A204.1 (cell line): ENCODE data around the gene FRMPD2.
"Not testable (repeated sequence)": the region's sequence is repeated elsewhere in the genome, so short reads cannot be mapped to it uniquely, and the experiment has no call there.

Experiments
- FAIRE-seq: peaks from 2 replicates; lab custom pipeline; 2012; peaks lifted over from hg19 to GRCh38; lab: Jason Lieb, UNC

Gene FRMPD2

GRCh38 chr10:48197236-48197899 is 77.1 kb downstream of the FRMPD2 start:
- no peak for FAIRE-seq

GRCh38 chr10:48195803-48196202 is 78.7 kb downstream of the FRMPD2 start:
- FAIRE-seq: no peak

GRCh38 chr10:48194830-48195229 is 79.7 kb downstream of the FRMPD2 start:
- no peak for FAIRE-seq

GRCh38 chr10:48193556-48193955 is 80.9 kb downstream of the FRMPD2 start:
- no peak for FAIRE-seq

- no peak for FAIRE-seq
Measured at GRCh38 chr10:48192881-48193450, 81.5 kb downstream of the FRMPD2 start.

GRCh38 chr10:48187713-48188485 is 86.6 kb downstream of the FRMPD2 start:
- no peak for FAIRE-seq

GRCh38 chr10:48187126-48187525 is 87.4 kb downstream of the FRMPD2 start:
- no peak for FAIRE-seq

GRCh38 chr10:48186264-48186804 is 88.2 kb downstream of the FRMPD2 start:
- not testable (repeated sequence) for FAIRE-seq

- no peak for FAIRE-seq
Measured at GRCh38 chr10:48184224-48184623, 90.3 kb downstream of the FRMPD2 start.

- FAIRE-seq: not testable (repeated sequence)
Measured at GRCh38 chr10:48172715-48173114, 101.8 kb downstream of the FRMPD2 start.

- FAIRE-seq: not testable (repeated sequence)
Measured at GRCh38 chr10:48160670-48161069, 113.8 kb downstream of the FRMPD2 start.

GRCh38 chr10:48160163-48160562 is 114.3 kb downstream of the FRMPD2 start:
- not testable (repeated sequence) for FAIRE-seq

- not testable (repeated sequence) for FAIRE-seq
Measured at GRCh38 chr10:48154211-48155140, 120.0 kb downstream of the FRMPD2 start.

GRCh38 chr10:48147643-48148042 is 126.9 kb downstream of the FRMPD2 start:
- FAIRE-seq: not testable (repeated sequence)

- not testable (repeated sequence) for FAIRE-seq
Measured at GRCh38 chr10:48143721-48144642, 130.5 kb downstream of the FRMPD2 start.

GRCh38 chr10:48140949-48141348 is 133.5 kb downstream of the FRMPD2 start:
- not testable (repeated sequence) for FAIRE-seq

GRCh38 chr10:48139953-48140850 is 134.3 kb downstream of the FRMPD2 start:
- not testable (repeated sequence) for FAIRE-seq

GRCh38 chr10:48128954-48129353 is 145.5 kb downstream of the FRMPD2 start:
- not testable (repeated sequence) for FAIRE-seq

GRCh38 chr10:48126251-48126650 is 148.2 kb downstream of the FRMPD2 start:
- not testable (repeated sequence) for FAIRE-seq

- not testable (repeated sequence) for FAIRE-seq
Measured at GRCh38 chr10:48125631-48126030, 148.9 kb downstream of the FRMPD2 start.
